ENCODE data around the gene BBS4. TPM values are rescaled to one million over a fixed set of nuclear protein-coding genes. Genes with fewer than 3 reads are reported as not detected.
"Not testable (repeated sequence)": the region's sequence is repeated elsewhere in the genome, so short reads cannot be mapped to it uniquely, and the experiment has no call there.

BBS4 gene, protein sequence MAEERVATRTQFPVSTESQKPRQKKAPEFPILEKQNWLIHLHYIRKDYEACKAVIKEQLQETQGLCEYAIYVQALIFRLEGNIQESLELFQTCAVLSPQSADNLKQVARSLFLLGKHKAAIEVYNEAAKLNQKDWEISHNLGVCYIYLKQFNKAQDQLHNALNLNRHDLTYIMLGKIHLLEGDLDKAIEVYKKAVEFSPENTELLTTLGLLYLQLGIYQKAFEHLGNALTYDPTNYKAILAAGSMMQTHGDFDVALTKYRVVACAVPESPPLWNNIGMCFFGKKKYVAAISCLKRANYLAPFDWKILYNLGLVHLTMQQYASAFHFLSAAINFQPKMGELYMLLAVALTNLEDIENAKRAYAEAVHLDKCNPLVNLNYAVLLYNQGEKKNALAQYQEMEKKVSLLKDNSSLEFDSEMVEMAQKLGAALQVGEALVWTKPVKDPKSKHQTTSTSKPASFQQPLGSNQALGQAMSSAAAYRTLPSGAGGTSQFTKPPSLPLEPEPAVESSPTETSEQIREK
- 10 to 100 TPM in 3 of 4 donors, 1 to 10 TPM in 1; 6.8 to 38.5 (median 22.2) TPM for total RNA-seq

DNA sequence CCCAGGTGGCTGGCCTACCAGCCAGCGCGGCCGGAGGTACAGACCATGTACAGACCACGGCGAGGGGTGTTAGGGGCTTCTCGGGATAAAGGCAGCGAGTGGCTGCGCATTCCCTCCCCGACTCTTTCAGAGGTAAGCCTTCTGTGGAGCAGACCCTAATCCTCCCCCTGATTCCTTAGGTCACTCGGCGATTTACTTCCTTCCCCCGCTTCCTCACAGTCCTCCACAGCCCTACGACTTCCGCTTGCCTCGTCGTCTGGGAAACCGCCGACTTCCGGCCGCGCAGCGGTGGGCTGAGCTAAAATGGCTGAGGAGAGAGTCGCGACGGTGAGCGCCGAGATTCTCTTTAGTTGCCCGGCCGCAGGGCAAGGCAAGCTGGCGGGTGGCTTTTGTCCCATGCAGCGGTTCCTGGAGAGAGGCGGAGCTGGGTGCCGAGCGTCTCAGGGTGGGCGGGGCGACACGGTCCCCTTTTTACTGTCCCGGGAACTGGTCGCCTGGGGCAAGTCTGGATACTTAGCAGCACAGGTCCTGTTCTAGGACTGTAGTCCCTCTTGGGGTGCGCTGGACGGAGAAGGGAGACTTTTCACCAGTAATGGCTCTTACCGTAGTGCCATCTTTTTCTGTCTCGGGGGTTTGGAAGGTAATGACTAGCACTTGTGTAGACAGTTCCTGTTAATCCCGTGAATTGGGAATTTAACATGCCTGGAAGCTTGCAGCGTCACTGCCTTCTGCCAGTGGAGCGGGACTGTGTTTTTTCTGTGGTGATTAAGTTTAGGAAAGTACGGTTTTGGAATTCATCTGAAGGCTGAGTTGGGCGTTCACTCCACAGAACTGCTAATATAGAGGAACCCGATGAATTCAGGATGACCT, at the start of gene BBS4, which contains the start of gene HIGD2B:
BBS4 (plus strand) TSS at position 283 of the 870 bp plus-strand sequence; CDS start at position 304, 21 bp downstream.
HIGD2B (minus strand) TSS at position 258 of the 870 bp plus-strand sequence. CDS start 9,808 bp downstream, outside the sequence.
- peak within 1 kb of the TSS; percentile 70 to 76 for H3K4me3 ChIP-seq
- TF ChIP-seq, protein P1, sequence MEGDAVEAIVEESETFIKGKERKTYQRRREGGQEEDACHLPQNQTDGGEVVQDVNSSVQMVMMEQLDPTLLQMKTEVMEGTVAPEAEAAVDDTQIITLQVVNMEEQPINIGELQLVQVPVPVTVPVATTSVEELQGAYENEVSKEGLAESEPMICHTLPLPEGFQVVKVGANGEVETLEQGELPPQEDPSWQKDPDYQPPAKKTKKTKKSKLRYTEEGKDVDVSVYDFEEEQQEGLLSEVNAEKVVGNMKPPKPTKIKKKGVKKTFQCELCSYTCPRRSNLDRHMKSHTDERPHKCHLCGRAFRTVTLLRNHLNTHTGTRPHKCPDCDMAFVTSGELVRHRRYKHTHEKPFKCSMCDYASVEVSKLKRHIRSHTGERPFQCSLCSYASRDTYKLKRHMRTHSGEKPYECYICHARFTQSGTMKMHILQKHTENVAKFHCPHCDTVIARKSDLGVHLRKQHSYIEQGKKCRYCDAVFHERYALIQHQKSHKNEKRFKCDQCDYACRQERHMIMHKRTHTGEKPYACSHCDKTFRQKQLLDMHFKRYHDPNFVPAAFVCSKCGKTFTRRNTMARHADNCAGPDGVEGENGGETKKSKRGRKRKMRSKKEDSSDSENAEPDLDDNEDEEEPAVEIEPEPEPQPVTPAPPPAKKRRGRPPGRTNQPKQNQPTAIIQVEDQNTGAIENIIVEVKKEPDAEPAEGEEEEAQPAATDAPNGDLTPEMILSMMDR (IDR thresholded peaks at IDR 0.05): peak in 1 of 4 experiments; percentile 6
- TF ChIP-seq POLR2A (IDR thresholded peaks at IDR 0.05): peak; percentile 65 to 66
- H3K27ac ChIP-seq: peak within 1 kb of the TSS; percentile 75 to 87
- H3K9me3 ChIP-seq: no peaks in the 10 kb centered on the region
- no peaks in the 10 kb centered on the region for H3K27me3 ChIP-seq
- peak; percentile 76 to 84 for DNase-seq
- intact Hi-C loops (cut with DNase I; ENCODE audit: low total_unique reads): no loop called here
- no peaks in the 10 kb centered on the region for H3K4me1 ChIP-seq
- H3K36me3 ChIP-seq: no peaks in the 10 kb centered on the region

DNA sequence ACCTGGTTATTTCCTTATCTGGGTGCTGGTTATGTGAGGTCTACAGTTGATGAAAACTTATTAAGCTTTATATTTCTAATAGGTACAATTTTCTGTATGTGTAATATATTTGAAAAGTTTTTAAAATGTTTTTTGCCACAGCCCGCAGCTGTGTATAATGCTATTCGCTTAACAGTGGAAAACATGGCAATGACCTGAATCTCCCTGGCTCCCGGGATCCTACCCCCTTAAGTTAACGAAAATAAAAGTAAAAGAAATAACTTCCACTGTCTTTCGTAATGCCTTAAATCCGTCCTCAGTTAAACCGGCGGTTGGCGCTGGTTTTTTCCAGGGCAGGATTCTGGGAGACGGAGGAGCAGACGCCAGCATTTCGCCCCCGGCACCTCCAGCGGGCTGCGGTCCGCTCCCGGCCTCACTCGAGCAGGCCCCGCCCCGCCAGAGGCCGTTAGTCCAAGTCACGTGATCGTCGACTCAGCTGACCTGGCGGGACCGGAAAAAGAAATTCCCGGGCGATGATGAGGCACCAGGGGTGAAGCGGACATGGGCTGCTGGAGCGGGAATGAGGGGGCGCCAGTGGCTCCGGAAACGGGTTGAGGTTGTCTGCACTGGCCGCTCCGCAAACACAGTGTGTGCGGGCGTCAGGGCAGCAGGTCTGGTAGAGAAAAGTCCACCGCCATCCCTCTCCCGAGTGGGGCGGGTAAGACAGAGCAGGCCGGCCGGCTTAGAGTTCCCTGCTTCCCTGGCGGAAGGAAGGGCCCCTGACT, 49.3 kb upstream of the BBS4 start:
- intact Hi-C loops (cut with DNase I; ENCODE audit: low total_unique reads); H3K27me3 ChIP-seq; H3K9me3 ChIP-seq; H3K4me1 ChIP-seq; H3K36me3 ChIP-seq; H3K27ac ChIP-seq: not testable (repeated sequence)
- peak overlapping the region in 1 of 2 donors; percentile 36 for H3K4me3 ChIP-seq
- DNase-seq: peak; percentile 78 to 81

DNA sequence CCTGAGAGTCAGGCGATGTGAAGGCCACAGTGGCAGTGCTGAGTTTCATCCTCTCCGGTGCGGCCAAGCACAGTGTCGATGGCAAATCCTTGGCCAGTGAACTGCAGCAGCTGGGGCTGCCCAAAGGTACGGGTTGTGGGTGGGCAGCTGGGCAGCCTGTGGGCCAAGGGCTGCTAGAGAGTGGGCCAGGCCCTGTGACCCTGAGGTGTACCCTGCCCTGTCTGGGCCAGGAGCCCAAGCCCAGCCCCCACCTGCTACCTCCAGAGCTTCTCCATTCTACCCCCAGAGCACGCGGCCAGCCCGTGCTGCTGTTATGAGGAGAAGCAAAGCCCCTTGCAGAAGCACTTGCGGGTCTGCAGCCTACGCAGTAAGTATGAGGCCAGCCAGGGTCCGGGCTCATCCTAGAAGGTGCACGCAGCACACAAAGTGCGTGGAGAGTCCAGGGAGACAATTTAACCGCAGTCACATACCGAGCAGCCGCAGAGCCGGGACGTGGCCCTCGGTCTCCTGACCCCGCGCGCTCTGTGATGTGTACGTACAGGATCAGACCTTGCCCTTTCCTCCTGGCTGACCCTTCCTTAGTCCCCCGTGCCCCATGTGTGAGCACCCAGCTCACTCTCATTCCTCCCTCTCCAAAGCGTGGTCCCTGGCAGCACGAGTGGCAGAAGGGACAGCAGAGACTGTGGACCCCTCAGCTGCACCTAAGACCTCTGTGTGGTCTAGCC, 46.1 kb upstream of the BBS4 start:
- H3K9me3 ChIP-seq; H3K36me3 ChIP-seq; intact Hi-C loops (cut with DNase I; ENCODE audit: low total_unique reads); DNase-seq; H3K27me3 ChIP-seq; H3K4me3 ChIP-seq; H3K4me1 ChIP-seq; H3K27ac ChIP-seq: not testable (repeated sequence)

DNA sequence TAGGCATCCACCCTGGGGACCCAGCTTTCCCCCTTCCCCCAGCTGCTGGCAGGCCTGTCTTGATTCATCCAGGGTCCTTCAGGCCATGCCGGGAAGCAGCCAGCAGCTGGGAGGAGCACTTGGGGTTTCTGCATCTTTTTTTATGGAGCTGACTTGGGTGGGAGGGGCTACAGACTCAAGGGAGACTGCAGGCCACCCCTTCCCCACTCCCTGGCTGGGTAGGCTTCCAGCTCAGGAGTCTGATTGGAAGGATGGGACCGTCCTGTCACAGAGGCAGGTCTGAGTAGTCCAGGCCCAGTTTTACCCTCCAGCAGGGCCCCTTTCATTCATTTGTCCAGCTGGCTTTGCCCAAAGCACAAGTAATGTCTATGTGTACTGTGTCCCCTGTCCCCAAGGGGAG, 43.7 kb upstream of the BBS4 start:
- intact Hi-C loops (cut with DNase I; ENCODE audit: low total_unique reads); H3K4me1 ChIP-seq; H3K27me3 ChIP-seq; DNase-seq; H3K9me3 ChIP-seq; H3K36me3 ChIP-seq; H3K4me3 ChIP-seq; H3K27ac ChIP-seq: not testable (repeated sequence)

DNA sequence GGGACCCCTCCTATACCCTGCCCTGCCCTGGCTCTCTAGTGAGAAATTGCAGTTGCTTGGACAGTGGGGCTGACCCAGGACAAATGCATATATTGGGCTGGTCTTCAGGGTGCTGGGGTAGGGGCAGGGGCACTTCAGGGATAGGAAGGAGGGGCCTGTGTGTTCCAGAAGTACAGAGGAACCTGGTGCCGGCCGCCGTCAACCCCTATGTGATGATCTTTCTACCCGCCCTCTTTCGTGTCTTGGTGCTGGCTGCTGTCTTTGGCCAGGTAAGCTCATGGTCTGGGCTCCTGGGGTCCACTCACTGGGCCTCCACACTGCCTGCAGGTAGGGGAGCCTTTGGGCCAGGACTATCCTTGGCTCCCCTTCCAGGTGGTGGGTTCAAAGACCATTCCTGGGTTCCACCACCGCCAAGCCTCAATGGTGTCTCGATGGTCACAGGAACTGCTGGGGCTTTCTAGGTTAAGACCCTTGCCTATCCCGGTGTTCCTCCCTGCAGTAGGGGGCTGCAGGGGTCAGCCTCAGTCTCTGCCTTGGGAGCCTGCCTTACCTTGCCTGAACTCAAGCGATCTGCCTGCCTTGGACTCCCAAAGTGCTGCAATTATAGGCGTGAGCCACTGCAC, 37.3 kb upstream of the BBS4 start:
- H3K27ac ChIP-seq; H3K27me3 ChIP-seq; H3K4me3 ChIP-seq; DNase-seq; intact Hi-C loops (cut with DNase I; ENCODE audit: low total_unique reads); H3K9me3 ChIP-seq; H3K36me3 ChIP-seq; H3K4me1 ChIP-seq: not testable (repeated sequence)

DNA sequence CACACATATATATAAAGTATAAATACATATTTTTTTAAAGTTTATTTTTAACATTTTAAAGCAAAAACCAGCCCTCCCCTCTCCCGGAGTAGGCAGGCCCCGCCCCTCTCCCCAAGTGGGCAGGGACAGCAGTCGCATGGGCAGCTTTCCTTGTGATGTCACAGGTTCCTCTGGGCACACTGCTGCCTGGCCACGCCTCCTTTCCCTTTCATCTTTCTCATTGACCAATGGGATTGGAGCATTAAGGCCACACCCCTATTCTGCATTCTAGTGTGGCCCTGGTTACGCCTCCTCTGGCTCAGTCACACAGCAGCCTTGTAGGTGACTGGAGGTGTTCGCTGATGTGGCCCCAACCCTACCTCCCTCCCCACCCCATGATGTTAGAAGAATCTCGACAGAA, 31.6 kb upstream of the BBS4 start, which contains the start of gene GOLGA6B:
GOLGA6B (plus strand) TSS at position 301 of the 400 bp plus-strand sequence; CDS start at position 342, 41 bp downstream.
- H3K9me3 ChIP-seq; H3K27me3 ChIP-seq; H3K36me3 ChIP-seq; H3K4me1 ChIP-seq; DNase-seq; intact Hi-C loops (cut with DNase I; ENCODE audit: low total_unique reads); H3K27ac ChIP-seq; H3K4me3 ChIP-seq: not testable (repeated sequence)

DNA sequence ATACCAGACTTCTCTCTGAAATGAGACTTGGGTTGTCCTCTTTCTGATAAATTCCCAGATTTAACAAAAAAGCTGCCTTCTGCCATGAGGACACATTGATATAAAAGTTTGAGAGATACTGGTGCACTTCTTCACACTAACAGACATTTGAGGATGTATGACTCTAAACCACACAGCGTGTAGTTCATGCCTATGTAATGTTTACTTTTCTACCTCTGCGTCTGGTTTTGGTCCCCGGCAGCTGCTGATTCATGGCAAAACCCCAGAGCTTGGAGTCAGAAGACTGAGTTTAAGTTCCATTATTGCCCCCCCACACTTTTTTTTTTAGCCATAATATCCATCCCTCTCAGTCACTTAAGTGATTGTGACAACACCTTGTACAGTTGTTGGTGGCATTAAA, 30.0 kb upstream of the BBS4 start:
- H3K9me3 ChIP-seq; H3K36me3 ChIP-seq; H3K27ac ChIP-seq; intact Hi-C loops (cut with DNase I; ENCODE audit: low total_unique reads); H3K4me1 ChIP-seq; H3K4me3 ChIP-seq; DNase-seq; H3K27me3 ChIP-seq: not testable (repeated sequence)

DNA sequence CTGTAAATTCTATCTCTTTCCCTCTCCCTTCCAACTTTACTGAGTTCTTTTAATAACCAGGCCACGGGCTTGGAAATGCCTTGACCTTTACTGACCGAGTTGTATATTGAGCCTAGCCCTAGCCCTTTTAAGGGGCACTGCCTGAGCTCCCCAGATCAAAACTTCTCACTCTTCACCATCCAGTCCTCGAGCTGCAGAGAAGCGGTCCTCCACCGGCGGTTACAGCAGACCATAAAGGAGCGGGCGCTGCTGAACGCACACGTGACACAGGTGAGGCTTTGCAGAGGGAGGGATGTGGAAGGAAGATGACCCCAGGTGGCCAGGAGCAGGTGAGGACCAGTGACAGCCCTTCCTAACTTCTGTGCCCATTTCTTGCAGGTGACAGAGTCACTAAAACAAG, 24.9 kb upstream of the BBS4 start:
- H3K9me3 ChIP-seq; H3K4me3 ChIP-seq; H3K4me1 ChIP-seq; intact Hi-C loops (cut with DNase I; ENCODE audit: low total_unique reads); H3K27me3 ChIP-seq; H3K36me3 ChIP-seq; H3K27ac ChIP-seq; DNase-seq: not testable (repeated sequence)

DNA sequence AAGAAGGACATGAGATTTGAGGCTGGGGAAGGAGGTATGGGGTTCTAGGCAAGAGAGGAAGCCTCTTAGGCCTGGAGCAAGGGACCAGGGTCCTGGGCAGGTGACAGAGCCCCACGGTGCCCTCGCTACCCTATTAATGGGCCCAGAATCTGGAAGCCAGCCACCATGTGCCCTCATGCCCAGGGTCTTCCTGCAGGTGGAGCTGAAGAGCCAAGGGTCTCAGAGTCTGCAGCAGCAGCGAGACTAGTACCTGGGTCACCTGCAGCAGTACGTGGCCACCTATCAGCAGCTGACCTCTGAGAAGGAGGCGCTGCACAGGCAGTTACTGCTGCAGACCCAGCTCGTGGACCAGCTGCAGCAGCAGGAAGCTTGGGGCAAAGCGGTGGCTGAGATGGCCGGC, 22.1 kb upstream of the BBS4 start:
- not testable (repeated sequence) for DNase-seq

DNA sequence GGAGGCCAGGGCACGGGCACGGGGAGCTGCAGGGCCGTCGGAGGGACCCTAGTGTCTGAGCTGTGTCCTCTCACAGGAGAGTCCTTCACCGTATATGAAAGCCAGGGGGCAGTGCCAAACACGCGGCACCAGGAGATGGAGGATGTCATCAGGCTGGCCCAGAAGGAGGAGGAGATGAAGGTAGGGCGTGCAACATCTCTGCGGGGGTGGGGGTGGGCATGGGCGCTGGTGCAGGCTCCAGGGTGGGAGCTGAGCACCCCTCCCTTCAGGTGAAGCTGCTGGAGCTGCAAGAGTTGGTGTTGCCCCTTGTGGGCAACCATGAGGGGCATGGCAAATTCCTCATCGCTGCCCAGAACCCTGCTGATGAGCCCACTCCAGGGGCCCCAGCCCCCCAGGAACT, 20.3 kb upstream of the BBS4 start:
- H3K9me3 ChIP-seq; H3K27ac ChIP-seq; intact Hi-C loops (cut with DNase I; ENCODE audit: low total_unique reads); DNase-seq; H3K27me3 ChIP-seq; H3K4me1 ChIP-seq; H3K4me3 ChIP-seq; H3K36me3 ChIP-seq: not testable (repeated sequence)

More for the DNA sequence above, 22.1 kb upstream of the BBS4 start:
- H3K36me3 ChIP-seq; H3K4me3 ChIP-seq; intact Hi-C loops (cut with DNase I; ENCODE audit: low total_unique reads); H3K27me3 ChIP-seq; H3K4me1 ChIP-seq; H3K27ac ChIP-seq; H3K9me3 ChIP-seq: not testable (repeated sequence)
